Esophagus squamous epithelium (tissue), 4 donors: ENCODE data around the gene PEA15.

Experiments
- CTCF ChIP-seq, 6 experiments: fragments of 450-650 bp in 4 of 6; fragments of 200-600 bp in 2 of 6; sonication (generic) in 2 of 6; IDR thresholded peaks; one replicate each; pipeline ENCODE4 v1.5.1; 2016 to 2019; ENCODE audit warnings: antibody characterized with exemption in 6 of 6, mild to moderate bottlenecking in 4 of 6, moderate library complexity in 4 of 6
- POLR2A ChIP-seq, 4 donors: fragments of 450-650 bp; IDR thresholded peaks; one replicate each; pipeline ENCODE4 v1.6.1; 2017; ENCODE audit warnings: antibody characterized with exemption in 4 of 4, mild to moderate bottlenecking in 4 of 4, moderate library complexity in 3 of 4

- no peak for TF ChIP-seq CTCF (IDR thresholded peaks at IDR 0.05)
- TF ChIP-seq POLR2A (IDR thresholded peaks at IDR 0.05): no peak
These were observed 37.2 kb upstream of the PEA15 start for GRCh38 chr1:160168016-160168415.
